ENCODE results near the gene LRP8.

DNA sequence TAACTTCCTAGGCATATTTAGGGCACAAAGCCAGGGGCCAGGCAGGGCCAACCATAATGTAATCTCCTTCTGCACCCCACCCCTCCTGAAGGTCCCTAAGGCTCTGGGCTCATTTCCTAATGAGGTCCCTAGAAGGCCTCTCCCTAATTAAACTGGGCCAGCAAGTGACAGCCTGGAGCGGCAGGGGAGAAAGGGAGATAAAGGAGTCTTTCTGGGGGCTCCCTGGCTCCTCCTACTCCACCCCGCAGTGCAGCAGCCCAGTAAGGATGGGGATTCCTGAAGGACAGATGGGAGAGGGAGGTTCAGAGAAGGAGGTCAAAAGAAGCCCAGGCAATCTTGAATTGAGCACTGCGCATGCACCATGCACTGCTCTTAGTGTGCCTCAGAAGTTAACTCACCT, 12.8 kb downstream of the LRP8 start:
- TF ChIP-seq, protein P1, sequence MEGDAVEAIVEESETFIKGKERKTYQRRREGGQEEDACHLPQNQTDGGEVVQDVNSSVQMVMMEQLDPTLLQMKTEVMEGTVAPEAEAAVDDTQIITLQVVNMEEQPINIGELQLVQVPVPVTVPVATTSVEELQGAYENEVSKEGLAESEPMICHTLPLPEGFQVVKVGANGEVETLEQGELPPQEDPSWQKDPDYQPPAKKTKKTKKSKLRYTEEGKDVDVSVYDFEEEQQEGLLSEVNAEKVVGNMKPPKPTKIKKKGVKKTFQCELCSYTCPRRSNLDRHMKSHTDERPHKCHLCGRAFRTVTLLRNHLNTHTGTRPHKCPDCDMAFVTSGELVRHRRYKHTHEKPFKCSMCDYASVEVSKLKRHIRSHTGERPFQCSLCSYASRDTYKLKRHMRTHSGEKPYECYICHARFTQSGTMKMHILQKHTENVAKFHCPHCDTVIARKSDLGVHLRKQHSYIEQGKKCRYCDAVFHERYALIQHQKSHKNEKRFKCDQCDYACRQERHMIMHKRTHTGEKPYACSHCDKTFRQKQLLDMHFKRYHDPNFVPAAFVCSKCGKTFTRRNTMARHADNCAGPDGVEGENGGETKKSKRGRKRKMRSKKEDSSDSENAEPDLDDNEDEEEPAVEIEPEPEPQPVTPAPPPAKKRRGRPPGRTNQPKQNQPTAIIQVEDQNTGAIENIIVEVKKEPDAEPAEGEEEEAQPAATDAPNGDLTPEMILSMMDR (IDR thresholded peaks at IDR 0.05; ENCODE audit: low read depth, low read length): no peak
- TF ChIP-seq EZH2phosphoT487 (IDR thresholded peaks at IDR 0.05; ENCODE audit: low read depth): no peak
